PFSK-1 (cell line): ENCODE measurements around the gene CNPY3.

Source experiments
- FOXP2 ChIP-seq: optimal IDR thresholded peaks from 2 replicates; pipeline ENCODE3; 2011; ENCODE audit warnings: borderline replicate concordance, control low read depth, inconsistent platforms; ENCODE audit not compliant: insufficient read depth; ENCODE audit errors: extremely low read length, extremely low read depth
- POLR2AphosphoS5 ChIP-seq: IDR thresholded peaks from 2 replicates; pipeline ENCODE4 v1.6.1; 2012; ENCODE audit warnings: low read depth, mild to moderate bottlenecking, control low read depth, low read length, moderate library complexity
- REST ChIP-seq, 2 experiments: IDR thresholded peaks; 2 replicates each; pipeline versions ENCODE4 v1.6.1 to v1.8.0; 2011 to 2012; ENCODE audit warnings: low read depth in 2 of 2, low read length in 2 of 2, control low read depth in 1 of 2, inconsistent platforms in 1 of 2, mild to moderate bottlenecking in 1 of 2, moderate library complexity in 1 of 2; ENCODE audit not compliant: insufficient read depth in 1 of 2
- SIN3A ChIP-seq: IDR thresholded peaks from 2 replicates; pipeline ENCODE4 v1.6.1; 2012; ENCODE audit warnings: mild to moderate bottlenecking, low read length, moderate library complexity, borderline replicate concordance; ENCODE audit not compliant: insufficient read depth
- TAF1 ChIP-seq: IDR thresholded peaks from 2 replicates; pipeline ENCODE4 v1.6.1; 2012; ENCODE audit warnings: low read length, control low read depth, borderline replicate concordance; ENCODE audit not compliant: insufficient read depth

Gene CNPY3

GRCh38 chr6:42987533-42988451, 58.5 kb downstream of the CNPY3 start:
- no peak for TF ChIP-seq FOXP2
- no peak for TF ChIP-seq POLR2AphosphoS5
- TF ChIP-seq REST (IDR thresholded peaks at IDR 0.05; ENCODE audit: insufficient read depth in 1 of 2, low read depth in 2 of 2, low read length in 2 of 2) = no peak
- no peak for TF ChIP-seq SIN3A

- TF ChIP-seq SIN3A = no peak
- TF ChIP-seq TAF1 = no peak
- TF ChIP-seq FOXP2 = no peak
- TF ChIP-seq POLR2AphosphoS5 = no peak
- no peak for TF ChIP-seq REST (IDR thresholded peaks at IDR 0.05; ENCODE audit: insufficient read depth in 1 of 2, low read depth in 2 of 2, low read length in 2 of 2)
Measured at GRCh38 chr6:42988486-42989020, 59.3 kb downstream of the CNPY3 start.
